ENCODE measurements around the gene GNGT1. TPM values are rescaled to one million over a fixed set of nuclear protein-coding genes. Genes with fewer than 3 reads are reported as not detected.

Gene GNGT1
- total and polyA plus RNA-seq, 3 experiments from 2014 or later: not detected

- DNase-seq: no peak
- no peaks in the 10 kb centered on the region for H3K4me1 ChIP-seq (ENCODE audit: insufficient read depth, low read length)
- ChIA-PET POLR2A (no interaction called here), CTCF (no interaction called here)
- Mint-ChIP-seq H3K27me3 (peaks cover 0 to 1% of the 10 kb centered on the region in 2 donors), H3K4me1 (peaks cover 0 to 5% (median 0%) of the 10 kb centered on the region in 3 donors), H3K36me3 (no peaks in the 10 kb centered on the region), H3K27ac (no peak overlapping the region), H3K9me3 (peaks cover 0 to 12% (median 0%) of the 10 kb centered on the region in 5 donors), H3K4me3 (no peak overlapping the region)
- H3K27ac ChIP-seq (ENCODE audit: low read depth, low read length): no peak overlapping the region
- H3K27me3 ChIP-seq (ENCODE audit: insufficient read depth, low read length, poor library complexity, severe bottlenecking): no peaks in the 10 kb centered on the region
- no peaks in the 10 kb centered on the region for H3K36me3 ChIP-seq (ENCODE audit: insufficient read depth, low read length)
- no peak overlapping the region for H3K4me3 ChIP-seq (ENCODE audit: low read length)
- H3K9me3 ChIP-seq (ENCODE audit: low read length): no peaks in the 10 kb centered on the region
Measured at GRCh38 chr7:93879356-93879755, 27.0 kb upstream of the GNGT1 start.

- H3K27ac Mint-ChIP-seq: no peak overlapping the region
- peaks cover 0 to 3% (median 0%) of the 10 kb centered on the region in 3 donors for H3K4me1 Mint-ChIP-seq
- H3K4me3 ChIP-seq (ENCODE audit: low read length): no peak overlapping the region
- peaks cover 0 to 1% of the 10 kb centered on the region in 2 donors for H3K27me3 Mint-ChIP-seq
- no peaks in the 10 kb centered on the region for H3K9me3 ChIP-seq (ENCODE audit: low read length)
- no peak overlapping the region for H3K27ac ChIP-seq (ENCODE audit: low read depth, low read length)
- H3K36me3 ChIP-seq (ENCODE audit: insufficient read depth, low read length): no peaks in the 10 kb centered on the region
- no peaks in the 10 kb centered on the region for H3K4me1 ChIP-seq (ENCODE audit: insufficient read depth, low read length)
- CTCF ChIA-PET: no interaction called here
- POLR2A ChIA-PET: no interaction called here
- DNase-seq: no peak
- no peak overlapping the region for H3K4me3 Mint-ChIP-seq
- H3K36me3 Mint-ChIP-seq: no peaks in the 10 kb centered on the region
- H3K9me3 Mint-ChIP-seq: peaks cover 0 to 7% (median 0%) of the 10 kb centered on the region in 5 donors
- no peaks in the 10 kb centered on the region for H3K27me3 ChIP-seq (ENCODE audit: insufficient read depth, low read length, poor library complexity, severe bottlenecking)
Measured at GRCh38 chr7:93882468-93882867, 23.9 kb upstream of the GNGT1 start.

- H3K9me3 ChIP-seq (ENCODE audit: low read length): no peaks in the 10 kb centered on the region
- Mint-ChIP-seq H3K9me3 (peaks cover 0 to 7% (median 0%) of the 10 kb centered on the region in 5 donors), H3K36me3 (no peaks in the 10 kb centered on the region), H3K4me3 (peak overlapping the region in 1 of 7 donors; percentile 27), H3K4me1 (no peaks in the 10 kb centered on the region), H3K27me3 (peaks cover 5 to 6% of the 10 kb centered on the region in 2 donors), H3K27ac (no peak overlapping the region)
- H3K27me3 ChIP-seq (ENCODE audit: insufficient read depth, low read length, poor library complexity, severe bottlenecking): no peaks in the 10 kb centered on the region
- no peak overlapping the region for H3K4me3 ChIP-seq (ENCODE audit: low read length)
- H3K27ac ChIP-seq (ENCODE audit: low read depth, low read length): no peak overlapping the region
- POLR2A ChIA-PET: no interaction called here
- no peaks in the 10 kb centered on the region for H3K4me1 ChIP-seq (ENCODE audit: insufficient read depth, low read length)
- CTCF ChIA-PET: no interaction called here
- DNase-seq: no peak
- H3K36me3 ChIP-seq (ENCODE audit: insufficient read depth, low read length): no peaks in the 10 kb centered on the region
Measured at GRCh38 chr7:93883078-93883916, 23.1 kb upstream of the GNGT1 start.

DNA sequence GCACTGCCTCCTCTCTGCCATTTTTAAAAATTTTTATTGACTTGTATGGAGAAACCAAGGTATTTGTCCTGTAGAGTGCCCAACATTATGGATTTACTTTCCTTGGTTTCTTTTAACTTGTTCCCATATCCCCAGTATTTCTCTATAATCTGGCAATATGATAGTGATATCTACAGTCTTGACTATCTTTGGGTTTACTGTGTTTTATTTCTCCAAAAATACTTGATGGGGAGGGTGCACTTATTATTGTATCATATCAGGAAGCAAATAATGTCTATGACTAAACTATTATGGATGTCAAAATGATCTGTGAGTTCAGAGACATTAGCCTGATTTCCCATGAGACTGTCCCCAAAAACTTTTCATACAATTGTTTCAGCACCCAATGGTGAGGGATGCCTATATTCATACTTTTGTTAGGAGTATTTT, 22.4 kb upstream of the GNGT1 start:
- ChIA-PET POLR2A (no interaction called here), CTCF (no interaction called here)
- Histone ChIP-seq H3K9me3 (ENCODE audit: low read length) (no peaks in the 10 kb centered on the region), H3K27ac (ENCODE audit: low read depth, low read length) (no peak overlapping the region), H3K4me1 (ENCODE audit: insufficient read depth, low read length) (no peaks in the 10 kb centered on the region), H3K4me3 (ENCODE audit: low read length) (no peak overlapping the region), H3K27me3 (ENCODE audit: insufficient read depth, low read length, poor library complexity, severe bottlenecking) (no peaks in the 10 kb centered on the region), H3K36me3 (ENCODE audit: insufficient read depth, low read length) (no peaks in the 10 kb centered on the region)
- Mint-ChIP-seq H3K9me3 (peaks cover 0 to 7% (median 0%) of the 10 kb centered on the region in 5 donors), H3K27me3 (peaks cover 6 to 12% of the 10 kb centered on the region in 2 donors), H3K4me3 (no peak overlapping the region), H3K27ac (no peak overlapping the region), H3K4me1 (no peaks in the 10 kb centered on the region), H3K36me3 (no peaks in the 10 kb centered on the region)
- DNase-seq: no peak

GRCh38 chr7:93884541-93884940, 21.8 kb upstream of the GNGT1 start:
- Mint-ChIP-seq H3K36me3 (no peaks in the 10 kb centered on the region), H3K27ac (no peak overlapping the region), H3K9me3 (peaks cover 0 to 3% (median 0%) of the 10 kb centered on the region in 5 donors), H3K4me3 (no peak overlapping the region), H3K27me3 (peaks cover 10 to 18% of the 10 kb centered on the region in 2 donors), H3K4me1 (peaks cover under 1 to 3% (median 2%) of the 10 kb centered on the region in 3 donors)
- H3K4me1 ChIP-seq (ENCODE audit: insufficient read depth, low read length): no peaks in the 10 kb centered on the region
- CTCF ChIA-PET: no interaction called here
- no peaks in the 10 kb centered on the region for H3K27me3 ChIP-seq (ENCODE audit: insufficient read depth, low read length, poor library complexity, severe bottlenecking)
- H3K9me3 ChIP-seq (ENCODE audit: low read length): no peaks in the 10 kb centered on the region
- H3K36me3 ChIP-seq (ENCODE audit: insufficient read depth, low read length): no peaks in the 10 kb centered on the region
- POLR2A ChIA-PET: no interaction called here
- H3K4me3 ChIP-seq (ENCODE audit: low read length): no peak overlapping the region
- H3K27ac ChIP-seq (ENCODE audit: low read depth, low read length): no peak overlapping the region
- no peak for DNase-seq

DNA sequence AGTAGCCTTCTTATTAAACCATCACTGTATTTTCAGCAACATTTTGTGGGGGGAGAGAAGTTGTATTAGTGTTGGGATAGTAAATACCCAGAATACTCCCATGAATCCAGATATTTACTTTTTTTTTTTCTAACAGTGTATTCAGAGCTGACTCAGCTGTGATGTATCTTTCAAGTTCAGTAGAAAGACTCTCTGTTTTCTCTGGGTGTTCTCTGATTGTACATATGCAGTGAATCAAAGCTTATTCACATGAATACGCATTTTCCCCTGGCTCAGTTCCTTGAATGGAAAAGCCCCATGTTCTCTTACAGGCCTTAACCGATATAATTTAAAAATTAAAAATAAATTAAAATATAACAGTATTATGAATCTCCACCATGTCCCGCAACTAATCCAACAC, 17.1 kb upstream of the GNGT1 start:
- no peaks in the 10 kb centered on the region for H3K36me3 Mint-ChIP-seq
- ChIA-PET CTCF (no interaction called here), POLR2A (no interaction called here)
- peaks cover 0 to 2% (median 0%) of the 10 kb centered on the region in 5 donors for H3K9me3 Mint-ChIP-seq
- Histone ChIP-seq H3K9me3 (ENCODE audit: low read length) (no peaks in the 10 kb centered on the region), H3K27me3 (ENCODE audit: insufficient read depth, low read length, poor library complexity, severe bottlenecking) (no peaks in the 10 kb centered on the region), H3K4me1 (ENCODE audit: insufficient read depth, low read length) (no peaks in the 10 kb centered on the region), H3K4me3 (ENCODE audit: low read length) (no peak overlapping the region), H3K36me3 (ENCODE audit: insufficient read depth, low read length) (no peaks in the 10 kb centered on the region), H3K27ac (ENCODE audit: low read depth, low read length) (no peak overlapping the region)
- no peak for DNase-seq
- H3K27me3 Mint-ChIP-seq: peaks cover 29 to 47% of the 10 kb centered on the region in 2 donors
- H3K27ac Mint-ChIP-seq: no peak overlapping the region
- H3K4me3 Mint-ChIP-seq: peak overlapping the region in 1 of 7 donors; percentile 50
- H3K4me1 Mint-ChIP-seq: peaks cover 7 to 14% (median 11%) of the 10 kb centered on the region in 3 donors

DNA sequence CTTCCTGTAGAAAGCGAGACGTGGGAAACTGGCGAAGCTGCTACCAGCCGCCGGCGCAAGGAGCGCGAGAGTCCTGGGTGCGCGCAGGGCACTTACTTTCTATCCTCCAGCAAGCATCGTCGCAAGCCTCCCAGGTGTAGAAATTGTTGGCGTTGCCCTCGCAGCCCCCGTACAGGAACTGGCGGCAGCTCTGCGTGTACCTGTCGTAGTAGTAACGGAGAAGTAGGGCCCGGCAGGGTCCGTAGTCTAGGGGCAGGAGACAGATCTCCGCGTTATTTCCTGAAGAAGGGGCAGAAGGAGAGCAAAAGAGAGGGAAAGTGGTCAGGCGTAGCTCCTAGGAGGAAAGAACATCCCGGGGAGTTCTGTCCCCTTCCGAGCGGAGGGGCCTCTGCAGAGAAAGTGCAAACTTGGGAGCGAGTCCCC, 16.3 kb upstream of the GNGT1 start:
- no peaks in the 10 kb centered on the region for H3K36me3 ChIP-seq (ENCODE audit: insufficient read depth, low read length)
- CTCF ChIA-PET: no interaction called here

GRCh38 chr7:93890464-93891068, 15.8 kb upstream of the GNGT1 start, which contains the start of gene TFPI2:
Gene TFPI2 (minus strand): TSS chr7:93890753. CDS start chr7:93890678, 75 bp downstream.
- DNase-seq: no peak
- POLR2A ChIA-PET: no interaction called here
- Mint-ChIP-seq H3K27me3 (peaks cover 31 to 47% of the 10 kb centered on the region in 2 donors), H3K9me3 (peaks cover 0 to 2% (median 0%) of the 10 kb centered on the region in 5 donors), H3K4me1 (peaks cover 7 to 14% (median 11%) of the 10 kb centered on the region in 3 donors), H3K27ac (no peak within 1 kb of the TSS), H3K36me3 (no peaks in the 10 kb centered on the region), H3K4me3 (peak within 1 kb of the TSS in 5 of 7 donors; percentile 12 to 74 (median 50))
- Histone ChIP-seq H3K9me3 (ENCODE audit: low read length) (no peaks in the 10 kb centered on the region), H3K27me3 (ENCODE audit: insufficient read depth, low read length, poor library complexity, severe bottlenecking) (no peaks in the 10 kb centered on the region), H3K36me3 (ENCODE audit: insufficient read depth, low read length) (no peaks in the 10 kb centered on the region), H3K4me1 (ENCODE audit: insufficient read depth, low read length) (no peaks in the 10 kb centered on the region), H3K4me3 (ENCODE audit: low read length) (no peak within 1 kb of the TSS), H3K27ac (ENCODE audit: low read depth, low read length) (no peak within 1 kb of the TSS)
- CTCF ChIA-PET: no interaction called here

More for the DNA sequence above, 16.3 kb upstream of the GNGT1 start:
- peak overlapping the region in 5 of 7 donors; percentile 12 to 74 (median 50) for H3K4me3 Mint-ChIP-seq
- Histone ChIP-seq H3K4me3 (ENCODE audit: low read length) (no peak overlapping the region), H3K4me1 (ENCODE audit: insufficient read depth, low read length) (no peaks in the 10 kb centered on the region), H3K9me3 (ENCODE audit: low read length) (no peaks in the 10 kb centered on the region), H3K27ac (ENCODE audit: low read depth, low read length) (no peak overlapping the region), H3K27me3 (ENCODE audit: insufficient read depth, low read length, poor library complexity, severe bottlenecking) (no peaks in the 10 kb centered on the region)
- H3K9me3 Mint-ChIP-seq: peaks cover 0 to 2% (median 0%) of the 10 kb centered on the region in 5 donors
- POLR2A ChIA-PET: no interaction called here
- peaks cover 31 to 47% of the 10 kb centered on the region in 2 donors for H3K27me3 Mint-ChIP-seq
- no peak overlapping the region for H3K27ac Mint-ChIP-seq
- no peaks in the 10 kb centered on the region for H3K36me3 Mint-ChIP-seq
- no peak for DNase-seq
- H3K4me1 Mint-ChIP-seq: peaks cover 7 to 14% (median 11%) of the 10 kb centered on the region in 3 donors

Measured in CD8-positive, alpha-beta memory T cell (primary cell).